DOHH2 (cell line): Measurements from ENCODE around the gene CCL11.

Source experiments
- H3F3A ChIP-seq: fragments of 200-600 bp; sonication (generic), shearing (Covaris generic); 2 replicates; pipeline ENCODE4 v1.6.0; 2016; ENCODE audit warnings: antibody characterized with exemption, mild to moderate bottlenecking; ENCODE audit not compliant: control insufficient read depth, insufficient read depth
- H3K27ac ChIP-seq: fragments of 200-600 bp; sonication (generic); 2 replicates; pipeline ENCODE4 v1.5.1; 2014; ENCODE audit warnings: low read depth, mild to moderate bottlenecking, low read length, moderate library complexity
- H3K27me3 ChIP-seq: fragments of 200-600 bp; sonication (generic); 2 replicates; pipeline ENCODE4 v1.6.1; 2014; ENCODE audit warnings: mild to moderate bottlenecking, low read length, mixed read lengths; ENCODE audit not compliant: control insufficient read depth
- H3K36me3 ChIP-seq: fragments of 200-600 bp; sonication (generic); 2 replicates; pipeline ENCODE4 v1.6.1; 2014; ENCODE audit warnings: mild to moderate bottlenecking, low read length, moderate library complexity, mixed read lengths; ENCODE audit not compliant: control insufficient read depth
- H3K4me1 ChIP-seq: fragments of 200-600 bp; sonication (generic); 2 replicates; pipeline ENCODE4 v1.6.1; 2014; ENCODE audit warnings: mild to moderate bottlenecking, low read length, mixed read lengths; ENCODE audit not compliant: control insufficient read depth
- H3K4me2 ChIP-seq: fragments of 200-600 bp; sonication (generic); 2 replicates; pipeline ENCODE4 v1.6.0; 2014; ENCODE audit warnings: mild to moderate bottlenecking, low read length, moderate library complexity
- H3K4me3 ChIP-seq: fragments of 200-600 bp; sonication (generic); 2 replicates; pipeline ENCODE4 v1.5.1; 2014; ENCODE audit warnings: mild to moderate bottlenecking, low read length, mixed read lengths
- H3K79me2 ChIP-seq: fragments of 200-600 bp; sonication (generic); 2 replicates; pipeline ENCODE4 v1.6.1; 2014; ENCODE audit warnings: mild to moderate bottlenecking, low read length, mixed read lengths; ENCODE audit not compliant: control insufficient read depth
- H3K9me2 ChIP-seq: fragments of 200-600 bp; sonication (generic); replicated peaks from 2 replicates; pipeline ENCODE4 v1.6.1; 2014; ENCODE audit warnings: mild to moderate bottlenecking, low read length, mixed read lengths; ENCODE audit not compliant: control insufficient read depth
- H3K9me3 ChIP-seq: fragments of 200-600 bp; sonication (generic); 2 replicates; pipeline ENCODE4 v1.6.1; 2014; ENCODE audit warnings: antibody characterized with exemption, low read length, mixed read lengths; ENCODE audit not compliant: control insufficient read depth, insufficient read depth
- H4K20me1 ChIP-seq: fragments of 200-600 bp; sonication (generic); 2 replicates; pipeline ENCODE4 v1.6.0; 2014; ENCODE audit warnings: low read depth, mild to moderate bottlenecking, antibody characterized with exemption, low read length, moderate library complexity; ENCODE audit not compliant: control insufficient read depth, insufficient read depth
- CTCF ChIP-seq: fragments of 200-600 bp; sonication (generic); IDR thresholded peaks from one replicate; pipeline ENCODE4 v1.5.1; 2014; ENCODE audit warnings: antibody characterized with exemption, mild to moderate bottlenecking, low read depth, low read length; ENCODE audit not compliant: poor library complexity, severe bottlenecking
- EZH2phosphoT487 ChIP-seq: fragments of 200-600 bp; sonication (generic); IDR thresholded peaks from 2 replicates; pipeline ENCODE4 v1.6.1; 2017; ENCODE audit warnings: borderline replicate concordance, mild to moderate bottlenecking, antibody characterized with exemption, low read length, moderate library complexity, mixed read lengths

Gene CCL11

GRCh38 chr17:34275881-34276280 lies 9.7 kb upstream of the CCL11 start:
- H3K27me3 ChIP-seq, result no peaks in the 10 kb centered on the region
- H3K9me2 ChIP-seq, result no peaks in the 10 kb centered on the region
- no peak overlapping the region for H3K27ac ChIP-seq
- H3K9me3 ChIP-seq, result no peaks in the 10 kb centered on the region
- H4K20me1 ChIP-seq, result no peaks in the 10 kb centered on the region
- no peak overlapping the region for H3K4me2 ChIP-seq
- H3K4me3 ChIP-seq, result no peak overlapping the region
- no peaks in the 10 kb centered on the region for H3K36me3 ChIP-seq
- H3F3A ChIP-seq, result no peaks in the 10 kb centered on the region
- TF ChIP-seq EZH2phosphoT487 (no peak), CTCF (no peak)
- no peaks in the 10 kb centered on the region for H3K79me2 ChIP-seq
- no peaks in the 10 kb centered on the region for H3K4me1 ChIP-seq

GRCh38 chr17:34276826-34277225 lies 8.7 kb upstream of the CCL11 start:
- Histone ChIP-seq H3F3A (no peaks in the 10 kb centered on the region), H3K4me2 (no peak overlapping the region), H3K9me3 (no peaks in the 10 kb centered on the region), H4K20me1 (no peaks in the 10 kb centered on the region), H3K27ac (no peak overlapping the region), H3K9me2 (no peaks in the 10 kb centered on the region), H3K4me3 (no peak overlapping the region), H3K36me3 (no peaks in the 10 kb centered on the region), H3K4me1 (no peaks in the 10 kb centered on the region), H3K27me3 (no peaks in the 10 kb centered on the region), H3K79me2 (no peaks in the 10 kb centered on the region)
- no peak for TF ChIP-seq CTCF
- TF ChIP-seq EZH2phosphoT487, result no peak

- no peaks in the 10 kb centered on the region for H3K79me2 ChIP-seq
- H3K4me1 ChIP-seq, result no peaks in the 10 kb centered on the region
- no peaks in the 10 kb centered on the region for H3K27me3 ChIP-seq
- no peaks in the 10 kb centered on the region for H3K9me2 ChIP-seq
- H3K4me3 ChIP-seq, result no peak overlapping the region
- H3K27ac ChIP-seq, result no peak overlapping the region
- no peaks in the 10 kb centered on the region for H3F3A ChIP-seq
- H3K36me3 ChIP-seq, result no peaks in the 10 kb centered on the region
- H3K4me2 ChIP-seq, result no peak overlapping the region
- TF ChIP-seq EZH2phosphoT487 (no peak), CTCF (no peak)
- no peaks in the 10 kb centered on the region for H4K20me1 ChIP-seq
- no peaks in the 10 kb centered on the region for H3K9me3 ChIP-seq
Measured at GRCh38 chr17:34283571-34283970, 2.0 kb upstream of the CCL11 start.

DNA sequence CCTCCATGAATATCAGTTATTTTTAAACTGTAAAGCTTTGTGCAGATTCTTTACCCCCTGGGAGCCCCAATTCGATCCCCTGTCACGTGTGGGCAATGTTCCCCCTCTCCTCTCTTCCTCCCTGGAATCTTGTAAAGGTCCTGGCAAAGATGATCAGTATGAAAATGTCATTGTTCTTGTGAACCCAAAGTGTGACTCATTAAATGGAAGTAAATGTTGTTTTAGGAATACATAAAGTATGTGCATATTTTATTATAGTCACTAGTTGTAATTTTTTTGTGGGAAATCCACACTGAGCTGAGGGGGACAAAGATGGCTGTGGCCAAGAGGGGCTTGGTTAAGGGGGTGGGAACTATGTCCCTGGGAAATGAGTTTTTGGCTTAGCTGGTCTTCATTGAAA lies 2.3 kb downstream of the CCL11 start:
- H3K9me3 ChIP-seq, result no peaks in the 10 kb centered on the region
- TF ChIP-seq CTCF, result no peak
- TF ChIP-seq EZH2phosphoT487, result no peak
- no peaks in the 10 kb centered on the region for H4K20me1 ChIP-seq
- no peak overlapping the region for H3K27ac ChIP-seq
- no peak overlapping the region for H3K4me3 ChIP-seq
- no peaks in the 10 kb centered on the region for H3K36me3 ChIP-seq
- H3F3A ChIP-seq, result no peaks in the 10 kb centered on the region
- H3K4me2 ChIP-seq, result no peak overlapping the region
- H3K4me1 ChIP-seq, result no peaks in the 10 kb centered on the region
- H3K79me2 ChIP-seq, result no peaks in the 10 kb centered on the region
- peaks cover 2% of the 10 kb centered on the region; the same call in 1 of the 2 replicates for H3K27me3 ChIP-seq
- no peaks in the 10 kb centered on the region for H3K9me2 ChIP-seq
